Measurements from ENCODE around the gene SHD. TPM values are rescaled to one million over a fixed set of nuclear protein-coding genes. Genes with fewer than 3 reads are reported as not detected.
A peak's percentile ranks its signal among the peaks of the same experiment; 100 is the strongest.

SHD gene
- total and polyA plus RNA-seq, 9 of the 15 experiments (the other 6 are each of a cell fraction or from before 2014, with no cell fraction given), result 0.05 to 0.62 (median 0.15) TPM; not detected in 5

DNA sequence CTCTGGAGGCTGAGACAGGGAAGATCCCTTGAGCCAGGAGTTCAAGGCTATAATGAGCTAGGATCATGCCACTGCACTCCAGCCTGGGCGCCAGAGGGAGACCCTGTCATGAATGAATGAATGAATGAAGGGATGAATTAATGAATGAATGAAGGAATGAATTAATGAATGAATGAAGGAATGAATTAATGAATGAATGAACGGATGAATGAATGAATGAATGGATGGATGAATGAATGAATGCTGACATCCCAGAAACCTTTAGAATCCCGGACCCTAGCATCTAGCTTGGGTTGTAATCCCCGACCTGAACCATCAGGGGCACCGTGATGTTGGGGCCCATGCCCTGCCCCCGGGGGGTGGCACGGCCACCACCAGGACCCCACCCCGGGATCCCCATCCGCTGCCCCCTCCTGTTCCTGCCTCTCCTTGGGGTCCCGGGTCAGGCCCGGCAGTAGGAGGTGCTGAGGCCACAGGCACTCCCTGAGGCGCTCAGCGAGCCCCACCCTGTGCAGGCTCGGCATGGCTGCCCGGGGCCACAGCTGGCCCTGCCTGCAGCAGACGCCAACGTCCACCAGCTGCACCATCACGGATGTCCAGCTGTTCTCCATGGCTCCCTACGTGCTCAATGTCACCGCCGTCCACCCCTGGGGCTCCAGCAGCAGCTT, 46.3 kb upstream of the SHD start:
- Histone ChIP-seq H3K4me2 (ENCODE audit: insufficient read depth, low read length) (peak overlapping the region; percentile 44; the same call in 1 of the 2 replicates), H3K9me1 (ENCODE audit: control insufficient read depth, insufficient read depth, low read length) (no peaks in the 10 kb centered on the region), H3K27ac (ENCODE audit: extremely low read depth, low read depth, low read length) (no peak overlapping the region), H3K9me3 (replicated peaks; ENCODE audit: control insufficient read depth, insufficient read depth, low read depth, low read length) (no peaks in the 10 kb centered on the region), H3K9ac (ENCODE audit: insufficient read depth in 1 of 2, low read depth in 2 of 2, low read length in 2 of 2) (peak overlapping the region in 1 of 2 experiments; percentile 83; a peak in 2 of 4 replicates), H3K36me3 (ENCODE audit: control insufficient read depth, insufficient read depth, low read length) (no peaks in the 10 kb centered on the region), H4K20me1 (replicated peaks; ENCODE audit: control insufficient read depth, insufficient read depth, low read length) (0 out of 2 replicates have a peak, but pooled peaks cover 5% of the 10 kb centered on the region), H3K27me3 (ENCODE audit: control insufficient read depth in 2 of 2, insufficient read depth in 2 of 2, low read length in 2 of 2) (peaks cover 12 to 27% of the 10 kb centered on the region in 2 experiments; a peak in 3 of 5 replicates), H2AFZ (ENCODE audit: low read depth, low read length) (peak overlapping the region; percentile 75), H3K79me2 (ENCODE audit: control insufficient read depth, insufficient read depth, low read length) (no peaks in the 10 kb centered on the region), H3K4me1 (replicated peaks in 1 of 2; ENCODE audit: control insufficient read depth in 2 of 2, insufficient read depth in 2 of 2, low read length in 2 of 2) (peaks cover 5 to 32% of the 10 kb centered on the region in 2 experiments; a peak in 4 of 5 replicates), H3K4me3 (0 out of 2 replicates have a peak overlapping the region, but pooled peaks have one; percentile 1)
- CTCF ChIA-PET (ENCODE audit: low intra/inter-chr PET ratio), result interaction anchor here (0.6 kb wide), 1 partner anchor 71 kb away, joined by 3 read pairs; no protein-coding TSS in a partner anchor
- DNase-seq (ENCODE audit: extremely low read depth in 1 of 4, low spot score in 3 of 4), result peak in 2 of 4 experiments; percentile 13 to 23
- ATAC-seq, result peak; percentile 76
- no TSS peak for BruUV-seq (replicated peaks)
- POLR2A ChIA-PET, result interaction anchor here (0.7 to 3.0 kb wide), 2 partner anchors 14 to 799 kb away, joined by 3 to 13 read pairs; partner anchors contain the start of gene YJU2
- WGBS (ENCODE audit: insufficient coverage, low coverage, missing lambda C conversion rate), result 11% methylated on average over 17 of the region's 21 CpGs
- intact Hi-C loops (cut with micrococcal nuclease) (no loop called here), in situ Hi-C loops (cut with MboI) (no loop called here)
- FAIRE-seq, result no peak
- TF ChIP-seq NFRKB (IDR thresholded peaks at IDR 0.05; ENCODE audit: low read depth) (0 out of 2 replicates have a peak, but pooled peaks have one; percentile 23), ZNF121 (CRISPR knock-in tag; conservative IDR thresholded peaks at IDR 0.05) (no peak), ZFX (CRISPR knock-in tag; IDR thresholded peaks at IDR 0.05) (no peak), RNF2 (IDR thresholded peaks at IDR 0.05) (no peak), NCOA6 (IDR thresholded peaks at IDR 0.05) (no peak), RUNX1 (IDR thresholded peaks at IDR 0.05; ENCODE audit: low read depth) (no peak), JUND (IDR thresholded peaks at IDR 0.05; ENCODE audit: borderline replicate concordance, low read depth, low read length) (no peak), JUND (tag; IDR thresholded peaks at IDR 0.05; ENCODE audit: borderline replicate concordance, low read depth, low read length) (no peak), PCBP1 (IDR thresholded peaks at IDR 0.05; ENCODE audit: low read depth, low read length, poor library complexity, severe bottlenecking) (peak; percentile 14), SMC3 (conservative IDR thresholded peaks at IDR 0.05; ENCODE audit: insufficient read depth, low read depth, low read length) (no peak), ZNF318 (IDR thresholded peaks at IDR 0.05; ENCODE audit: borderline replicate concordance in 1 of 2, low read depth in 1 of 2) (0 out of 4 replicates have a peak, but pooled peaks of 1 of the 2 experiments have one; percentile 32), HSF4 (CRISPR knock-in tag; IDR thresholded peaks at IDR 0.05; ENCODE audit: borderline replicate concordance) (no peak)
- TF ChIP-seq, protein P1, sequence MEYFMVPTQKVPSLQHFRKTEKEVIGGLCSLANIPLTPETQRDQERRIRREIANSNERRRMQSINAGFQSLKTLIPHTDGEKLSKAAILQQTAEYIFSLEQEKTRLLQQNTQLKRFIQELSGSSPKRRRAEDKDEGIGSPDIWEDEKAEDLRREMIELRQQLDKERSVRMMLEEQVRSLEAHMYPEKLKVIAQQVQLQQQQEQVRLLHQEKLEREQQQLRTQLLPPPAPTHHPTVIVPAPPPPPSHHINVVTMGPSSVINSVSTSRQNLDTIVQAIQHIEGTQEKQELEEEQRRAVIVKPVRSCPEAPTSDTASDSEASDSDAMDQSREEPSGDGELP (CRISPR knock-in tag; IDR thresholded peaks at IDR 0.05; ENCODE audit: borderline replicate concordance), result peak; percentile 82
